ENCODE results near the gene PPP1R8. TPM values are rescaled to one million over a fixed set of nuclear protein-coding genes. Genes with fewer than 3 reads are reported as not detected.

PPP1R8 gene
- total and polyA plus RNA-seq, 9 of the 15 experiments (the other 6 are each of a cell fraction or from before 2014, with no cell fraction given), result 16.2 to 107 (median 75.3) TPM

- ChIA-PET POLR2A (no interaction called here), CTCF (ENCODE audit: low intra/inter-chr PET ratio) (interaction anchor here (0.7 to 3.9 kb wide), 4 partner anchors 89 to 349 kb away, joined by 3 to 44 read pairs (median 6); no protein-coding TSS in a partner anchor)
- H3K79me2 ChIP-seq (ENCODE audit: control insufficient read depth, insufficient read depth, low read length), result no peaks in the 10 kb centered on the region
- H4K20me1 ChIP-seq (replicated peaks; ENCODE audit: control insufficient read depth, insufficient read depth, low read length), result no peaks in the 10 kb centered on the region
- H3K4me1 ChIP-seq (replicated peaks in 1 of 2; ENCODE audit: control insufficient read depth in 2 of 2, insufficient read depth in 2 of 2, low read length in 2 of 2), result peaks cover 14 to 30% of the 10 kb centered on the region in 2 experiments; a peak in 4 of 5 replicates
- FAIRE-seq, result no peak
- no peak for ATAC-seq
- no peaks in the 10 kb centered on the region for H3K36me3 ChIP-seq (ENCODE audit: control insufficient read depth, insufficient read depth, low read length)
- no peak overlapping the region for H3K27ac ChIP-seq (ENCODE audit: extremely low read depth, low read depth, low read length)
- no peaks in the 10 kb centered on the region for H3K27me3 ChIP-seq (ENCODE audit: control insufficient read depth in 2 of 2, insufficient read depth in 2 of 2, low read length in 2 of 2)
- WGBS (ENCODE audit: insufficient coverage, low coverage, missing lambda C conversion rate), result 68% methylated on average over 10 of the region's 14 CpGs
- H3K9me1 ChIP-seq (ENCODE audit: control insufficient read depth, insufficient read depth, low read length), result no peaks in the 10 kb centered on the region
- no peak overlapping the region for H2AFZ ChIP-seq (ENCODE audit: low read depth, low read length)
- no peak overlapping the region for H3K4me3 ChIP-seq
- TF ChIP-seq CEBPG (CRISPR knock-in tag; IDR thresholded peaks at IDR 0.05) (0 out of 2 replicates have a peak, but pooled peaks have one; percentile 8), CEBPG (tag; conservative IDR thresholded peaks at IDR 0.05 in 1 of 2, IDR thresholded peaks at IDR 0.05 in 1 of 2) (no peak), DMBX1 (CRISPR knock-in tag; IDR thresholded peaks at IDR 0.05; ENCODE audit: borderline replicate concordance) (no peak), ZKSCAN8 (CRISPR knock-in tag; IDR thresholded peaks at IDR 0.05) (no peak)
- intact Hi-C loops (cut with micrococcal nuclease) (loop anchor here (1.0 to 5.0 kb wide), 5 partner anchors 78 to 1018 kb away; no protein-coding TSS in a partner anchor), in situ Hi-C loops (cut with MboI) (no loop called here)
- no TSS peak for BruUV-seq (replicated peaks)
- DNase-seq (ENCODE audit: extremely low read depth in 1 of 4, low spot score in 3 of 4), result no peak
- H3K9me3 ChIP-seq (replicated peaks; ENCODE audit: control insufficient read depth, insufficient read depth, low read depth, low read length), result no peaks in the 10 kb centered on the region
- peak overlapping the region in 1 of 2 experiments; percentile 58; a peak in 2 of 4 replicates for H3K9ac ChIP-seq (ENCODE audit: insufficient read depth in 1 of 2, low read depth in 2 of 2, low read length in 2 of 2)
- H3K4me2 ChIP-seq (ENCODE audit: insufficient read depth, low read length), result no peak overlapping the region
These were observed 28.5 kb downstream of the PPP1R8 start for GRCh38 chr1:27858949-27859576.

- intact Hi-C loops (cut with micrococcal nuclease), result no loop called here
- WGBS (ENCODE audit: insufficient coverage, low coverage, missing lambda C conversion rate), result 92% methylated on average over 10 of the region's 10 CpGs
- no peak for FAIRE-seq
- TF ChIP-seq ZNF274 (IDR thresholded peaks at IDR 0.05; ENCODE audit: borderline replicate concordance, low read depth, low read length) (no peak), JUNB (CRISPR knock-in tag; conservative IDR thresholded peaks at IDR 0.05) (no peak), RNF2 (IDR thresholded peaks at IDR 0.05) (no peak), ZNF146 (CRISPR knock-in tag; IDR thresholded peaks at IDR 0.05; ENCODE audit: unreplicated experiment) (no peak), MAZ (CRISPR knock-in tag; conservative IDR thresholded peaks at IDR 0.05 in 1 of 2, IDR thresholded peaks at IDR 0.05 in 1 of 2) (no peak), TSC22D4 (tag; IDR thresholded peaks at IDR 0.05) (no peak), STAT5B (CRISPR knock-in tag; IDR thresholded peaks at IDR 0.05) (no peak), ZNF785 (CRISPR knock-in tag; IDR thresholded peaks at IDR 0.05) (no peak)
These were observed 30.9 kb downstream of the PPP1R8 start for GRCh38 chr1:27861436-27861835.

More at GRCh38 chr1:27861436-27861835, 30.9 kb downstream of the PPP1R8 start:
- H3K36me3 ChIP-seq (ENCODE audit: control insufficient read depth, insufficient read depth, low read length), result no peaks in the 10 kb centered on the region
- H4K20me1 ChIP-seq (replicated peaks; ENCODE audit: control insufficient read depth, insufficient read depth, low read length), result no peaks in the 10 kb centered on the region
- ChIA-PET POLR2A (no interaction called here), CTCF (ENCODE audit: low intra/inter-chr PET ratio) (no interaction called here)
- no peak overlapping the region for H3K27ac ChIP-seq (ENCODE audit: extremely low read depth, low read depth, low read length)
- in situ Hi-C loops (cut with MboI), result loop anchor here (5.0 to 10.0 kb wide), 2 partner anchors 106 to 333 kb away; no protein-coding TSS in a partner anchor
- no peaks in the 10 kb centered on the region for H3K9me3 ChIP-seq (replicated peaks; ENCODE audit: control insufficient read depth, insufficient read depth, low read depth, low read length)
- DNase-seq (ENCODE audit: extremely low read depth in 1 of 4, low spot score in 3 of 4) (no peak), ATAC-seq (no peak)
- no TSS peak for BruUV-seq (replicated peaks)
- H3K4me1 ChIP-seq (replicated peaks in 1 of 2; ENCODE audit: control insufficient read depth in 2 of 2, insufficient read depth in 2 of 2, low read length in 2 of 2), result peaks cover 22 to 48% of the 10 kb centered on the region in 2 experiments; a peak in 4 of 5 replicates
- no peaks in the 10 kb centered on the region for H3K79me2 ChIP-seq (ENCODE audit: control insufficient read depth, insufficient read depth, low read length)
- 0 out of 2 replicates have a peak overlapping the region, but pooled peaks have one; percentile 63 for H2AFZ ChIP-seq (ENCODE audit: low read depth, low read length)
- peak overlapping the region in 1 of 2 experiments; percentile 18; a peak in 1 of 4 replicates for H3K9ac ChIP-seq (ENCODE audit: insufficient read depth in 1 of 2, low read depth in 2 of 2, low read length in 2 of 2)
- H3K4me2 ChIP-seq (ENCODE audit: insufficient read depth, low read length), result no peak overlapping the region
- no peaks in the 10 kb centered on the region for H3K27me3 ChIP-seq (ENCODE audit: control insufficient read depth in 2 of 2, insufficient read depth in 2 of 2, low read length in 2 of 2)
- no peaks in the 10 kb centered on the region for H3K9me1 ChIP-seq (ENCODE audit: control insufficient read depth, insufficient read depth, low read length)
- H3K4me3 ChIP-seq, result no peak overlapping the region

All from K562 (cell line).